ENCODE measurements around the gene ANO8.

The ANO8 gene

GRCh38 chr19:17318966-17319365 lies 15.7 kb downstream of the ANO8 start:
- H3K36me3 Mint-ChIP-seq (ENCODE audit: low read depth) = peaks cover 28% of the 10 kb centered on the region
- no peak overlapping the region for H3K4me3 Mint-ChIP-seq
- H3K4me1 Mint-ChIP-seq = no peaks in the 10 kb centered on the region
- no peak for DNase-seq
- no peaks in the 10 kb centered on the region for H3K9me3 Mint-ChIP-seq
- TF ChIP-seq CTCF (IDR thresholded peaks at IDR 0.05) = no peak
- no peak overlapping the region for H3K27ac Mint-ChIP-seq
- no peaks in the 10 kb centered on the region for H3K27me3 Mint-ChIP-seq (ENCODE audit: low read depth, poor library complexity)

GRCh38 chr19:17314007-17314593 lies 20.6 kb downstream of the ANO8 start:
- Mint-ChIP-seq H3K4me1 (peaks cover 23% of the 10 kb centered on the region), H3K27me3 (ENCODE audit: low read depth, poor library complexity) (no peaks in the 10 kb centered on the region), H3K4me3 (no peak overlapping the region), H3K9me3 (no peaks in the 10 kb centered on the region), H3K27ac (no peak overlapping the region), H3K36me3 (ENCODE audit: low read depth) (peaks cover 24% of the 10 kb centered on the region)
- DNase-seq = no peak
- TF ChIP-seq CTCF (IDR thresholded peaks at IDR 0.05) = no peak

- DNase-seq = no peak
- Mint-ChIP-seq H3K4me3 (no peak overlapping the region), H3K9me3 (no peaks in the 10 kb centered on the region), H3K36me3 (ENCODE audit: low read depth) (peaks cover 24% of the 10 kb centered on the region), H3K4me1 (peaks cover 33% of the 10 kb centered on the region), H3K27me3 (ENCODE audit: low read depth, poor library complexity) (no peaks in the 10 kb centered on the region), H3K27ac (no peak overlapping the region)
- TF ChIP-seq CTCF (IDR thresholded peaks at IDR 0.05) = no peak
Observed at GRCh38 chr19:17312189-17313113, 22.2 kb downstream of the ANO8 start.

GRCh38 chr19:17311455-17312188 lies 23.0 kb downstream of the ANO8 start:
- peak overlapping the region; percentile 73 for H3K27ac Mint-ChIP-seq
- H3K36me3 Mint-ChIP-seq (ENCODE audit: low read depth) = peaks cover 24% of the 10 kb centered on the region
- DNase-seq = no peak
- no peaks in the 10 kb centered on the region for H3K9me3 Mint-ChIP-seq
- peaks cover 36% of the 10 kb centered on the region for H3K4me1 Mint-ChIP-seq
- TF ChIP-seq CTCF (IDR thresholded peaks at IDR 0.05) = no peak
- no peaks in the 10 kb centered on the region for H3K27me3 Mint-ChIP-seq (ENCODE audit: low read depth, poor library complexity)
- peak overlapping the region; percentile 93 for H3K4me3 Mint-ChIP-seq

- Mint-ChIP-seq H3K27me3 (ENCODE audit: low read depth, poor library complexity) (no peaks in the 10 kb centered on the region), H3K27ac (peak overlapping the region; percentile 84), H3K9me3 (no peaks in the 10 kb centered on the region), H3K4me3 (peak overlapping the region; percentile 93), H3K36me3 (ENCODE audit: low read depth) (peaks cover 15% of the 10 kb centered on the region), H3K4me1 (peaks cover 43% of the 10 kb centered on the region)
- no peak for TF ChIP-seq CTCF (IDR thresholded peaks at IDR 0.05)
- no peak for DNase-seq
Observed at GRCh38 chr19:17309965-17310461, 24.6 kb downstream of the ANO8 start.

Measured in nephron progenitor cell (in vitro differentiated cells).